CD1c-positive myeloid dendritic cell (primary cell): ENCODE data around the gene CAPN6.

Source experiments
- DNase-seq: peaks from one replicate; pipeline ENCODE4 v3.0.0-alpha.2; 2016; ENCODE audit errors: extremely low spot score

CAPN6 gene

GRCh38 chrX:111199505-111199904 is 70.8 kb downstream of the CAPN6 start:
- DNase-seq: no peak
